Measurements from ENCODE around the gene SRP14. TPM values are rescaled to one million over a fixed set of nuclear protein-coding genes. Genes with fewer than 3 reads are reported as not detected.

SRP14 gene
- total RNA-seq, 2 donors from 2014 or later = 179 to 219 TPM

GRCh38 chr15:40003116-40003916 lies 35.7 kb downstream of the SRP14 start:
- no peak for DNase-seq (ENCODE audit: low spot score)
- Histone ChIP-seq H3K4me1 (ENCODE audit: control insufficient read depth in 1 of 2, low read depth in 2 of 2) (no peaks in the 10 kb centered on the region), H3K27ac (no peak overlapping the region), H3K9me3 (no peaks in the 10 kb centered on the region), H3K27me3 (replicated peaks; ENCODE audit: insufficient read depth) (no peaks in the 10 kb centered on the region), H3K36me3 (peaks cover 49% of the 10 kb centered on the region), H3K4me3 (no peak overlapping the region)
- TF ChIP-seq CTCF (IDR thresholded peaks at IDR 0.05) = no peak
- ATAC-seq (ENCODE audit: insufficient number of reproducible peaks, low FRiP score, low read depth) = no peak

- H3K27me3 ChIP-seq (replicated peaks; ENCODE audit: insufficient read depth) = no peaks in the 10 kb centered on the region
Measured at GRCh38 chr15:40002295-40002694, 36.7 kb downstream of the SRP14 start.

GRCh38 chr15:39999538-40000200 lies 39.3 kb downstream of the SRP14 start:
- DNase-seq (ENCODE audit: low spot score) (no peak), ATAC-seq (ENCODE audit: insufficient number of reproducible peaks, low FRiP score, low read depth) (no peak)
- TF ChIP-seq CTCF (IDR thresholded peaks at IDR 0.05) = no peak
- Histone ChIP-seq H3K36me3 (peaks cover 32% of the 10 kb centered on the region), H3K4me3 (no peak overlapping the region), H3K4me1 (ENCODE audit: control insufficient read depth in 1 of 2, low read depth in 2 of 2) (no peaks in the 10 kb centered on the region), H3K9me3 (no peaks in the 10 kb centered on the region), H3K27ac (no peak overlapping the region), H3K27me3 (replicated peaks; ENCODE audit: insufficient read depth) (no peaks in the 10 kb centered on the region)

More at GRCh38 chr15:40002295-40002694, 36.7 kb downstream of the SRP14 start:
- DNase-seq (ENCODE audit: low spot score) (no peak), ATAC-seq (ENCODE audit: insufficient number of reproducible peaks, low FRiP score, low read depth) (no peak)
- Histone ChIP-seq H3K27ac (no peak overlapping the region), H3K9me3 (no peaks in the 10 kb centered on the region), H3K4me3 (no peak overlapping the region), H3K36me3 (peaks cover 39% of the 10 kb centered on the region), H3K4me1 (ENCODE audit: control insufficient read depth in 1 of 2, low read depth in 2 of 2) (no peaks in the 10 kb centered on the region)
- TF ChIP-seq CTCF (IDR thresholded peaks at IDR 0.05) = no peak

- TF ChIP-seq CTCF (IDR thresholded peaks at IDR 0.05) = no peak
- ATAC-seq (ENCODE audit: insufficient number of reproducible peaks, low FRiP score, low read depth) (no peak), DNase-seq (ENCODE audit: low spot score) (no peak)
- no peaks in the 10 kb centered on the region for H3K27me3 ChIP-seq (replicated peaks; ENCODE audit: insufficient read depth)
- peaks cover 26% of the 10 kb centered on the region for H3K36me3 ChIP-seq
- no peak overlapping the region for H3K27ac ChIP-seq
- no peak overlapping the region for H3K4me3 ChIP-seq
- no peaks in the 10 kb centered on the region for H3K4me1 ChIP-seq (ENCODE audit: control insufficient read depth in 1 of 2, low read depth in 2 of 2)
- no peaks in the 10 kb centered on the region for H3K9me3 ChIP-seq
Measured at GRCh38 chr15:39998511-39999077, 40.4 kb downstream of the SRP14 start.

GRCh38 chr15:39997639-39998038 lies 41.3 kb downstream of the SRP14 start:
- ATAC-seq (ENCODE audit: insufficient number of reproducible peaks, low FRiP score, low read depth) = no peak
- H3K9me3 ChIP-seq = no peaks in the 10 kb centered on the region

More at GRCh38 chr15:39997639-39998038, 41.3 kb downstream of the SRP14 start:
- Histone ChIP-seq H3K27ac (no peak overlapping the region), H3K36me3 (peaks cover 27% of the 10 kb centered on the region), H3K4me1 (ENCODE audit: control insufficient read depth in 1 of 2, low read depth in 2 of 2) (no peaks in the 10 kb centered on the region), H3K4me3 (no peak overlapping the region), H3K27me3 (replicated peaks; ENCODE audit: insufficient read depth) (no peaks in the 10 kb centered on the region)
- TF ChIP-seq CTCF (IDR thresholded peaks at IDR 0.05) = no peak
- DNase-seq (ENCODE audit: low spot score) = no peak
